ENCODE results near the gene SBNO2. TPM values are rescaled to one million over a fixed set of nuclear protein-coding genes. Genes with fewer than 3 reads are reported as not detected.

Gene SBNO2
- total and polyA plus RNA-seq, 2 donors (not counting 3 experiments of a cell fraction or from before 2014, with no cell fraction given) = 31.4 to 65.7 TPM

GRCh38 chr19:1131718-1132551 lies 42.1 kb downstream of the SBNO2 start:
- FAIRE-seq (peak; percentile 91), DNase-seq (ENCODE audit: low read depth, low spot score) (peak; percentile 90)
- Histone ChIP-seq H3K9ac (replicated peaks; ENCODE audit: extremely low read depth, insufficient read depth, low read length) (peak overlapping the region; percentile 96), H3K27me3 (ENCODE audit: control insufficient read depth in 2 of 2, insufficient read depth in 2 of 2, low read length in 2 of 2) (no peaks in the 10 kb centered on the region), H3K4me1 (ENCODE audit: control insufficient read depth, extremely low read depth, insufficient read depth, low read length) (peaks cover 20% of the 10 kb centered on the region), H3K9me3 (replicated peaks; ENCODE audit: control insufficient read depth, insufficient read depth, low read length) (no peaks in the 10 kb centered on the region), H4K20me1 (replicated peaks; ENCODE audit: control insufficient read depth, extremely low read depth, insufficient read depth, low read length) (no peaks in the 10 kb centered on the region), H3K27ac (ENCODE audit: insufficient read depth, low read depth, low read length) (peak overlapping the region; percentile 92), H2AFZ (ENCODE audit: low read depth, low read length) (peak overlapping the region; percentile 47), H3K4me2 (ENCODE audit: insufficient read depth, low read length) (peak overlapping the region; percentile 85), H3K36me3 (ENCODE audit: control insufficient read depth in 2 of 2, extremely low read depth in 1 of 2, insufficient read depth in 2 of 2, low read length in 2 of 2) (peaks cover 0 to 7% of the 10 kb centered on the region in 2 experiments), H3K4me3 (replicated peaks in 1 of 3; ENCODE audit: insufficient read depth in 1 of 3, low read depth in 1 of 3, low read length in 3 of 3) (peak overlapping the region; percentile 64 to 81 (median 79)), H3K9me1 (replicated peaks; ENCODE audit: control insufficient read depth, extremely low read depth, insufficient read depth, low read length) (no peaks in the 10 kb centered on the region), H3K79me2 (ENCODE audit: control insufficient read depth, insufficient read depth, low read length) (peaks cover 51% of the 10 kb centered on the region)
- intact Hi-C loops (cut with micrococcal nuclease) (loop anchor here (2.0 kb wide), 1 partner anchor 41 kb away; no protein-coding TSS in a partner anchor), dilution Hi-C loops (cut with MboI; ENCODE audit: extremely low pct_ligation_motif_present, low sequenced_read_pairs) (no loop called here)
- POLR2A ChIA-PET = no interaction called here
- TSS peak; percentile 56 for BruUV-seq (replicated peaks)
- TF ChIP-seq MYC (IDR thresholded peaks at IDR 0.05; ENCODE audit: low read depth, low read length) = no peak
- TF ChIP-seq GATA2 (IDR thresholded peaks at IDR 0.05; ENCODE audit: insufficient read depth, insufficient read length, low read depth, low read length) = no peak
- TF ChIP-seq FOS (IDR thresholded peaks at IDR 0.05; ENCODE audit: borderline replicate concordance, insufficient read depth, low read length) = peak; percentile 60
- no peak for TF ChIP-seq EZH2 (IDR thresholded peaks at IDR 0.05; ENCODE audit: borderline replicate concordance, low read depth, low read length, severe bottlenecking)
- no peak for TF ChIP-seq MAX (IDR thresholded peaks at IDR 0.05; ENCODE audit: insufficient read depth, insufficient read length)
- TF ChIP-seq CTCF (IDR thresholded peaks at IDR 0.05; ENCODE audit: extremely low read depth in 1 of 2, insufficient read depth in 1 of 2, low read depth in 1 of 2, low read length in 2 of 2) = peak; percentile 6 to 13
- peak; percentile 82 for TF ChIP-seq POLR2A (IDR thresholded peaks at IDR 0.05; ENCODE audit: low read depth, low read length)
- no peak for TF ChIP-seq JUN (IDR thresholded peaks at IDR 0.05; ENCODE audit: borderline replicate concordance, insufficient read depth, insufficient read length, low read depth)
- peak; percentile 91 for TF ChIP-seq POLR2AphosphoS5 (IDR thresholded peaks at IDR 0.05; ENCODE audit: insufficient read depth, low read depth, low read length)
- CTCF ChIA-PET = interaction anchor here (0.6 to 2.0 kb wide), 8 partner anchors 11 to 151 kb away, joined by 3 to 20 read pairs (median 4); no protein-coding TSS in a partner anchor

Data from endothelial cell of umbilical vein (primary cell).